ENCODE results near the gene POMGNT2. TPM values are rescaled to one million over a fixed set of nuclear protein-coding genes. Genes with fewer than 3 reads are reported as not detected.

POMGNT2 gene
- polyA plus RNA-seq, 4 donors = 1.3 to 10.6 (median 4.7) TPM

- Histone ChIP-seq H3K4me3 (ENCODE audit: low read depth in 1 of 3, low read length in 3 of 3) (no peak overlapping the region), H3K27ac (ENCODE audit: low read depth in 1 of 3, low read length in 2 of 3) (no peak overlapping the region), H3K36me3 (ENCODE audit: control insufficient read depth in 3 of 3, insufficient read depth in 2 of 3, low read depth in 1 of 3, low read length in 3 of 3) (peaks cover 0 to 5% (median 0%) of the 10 kb centered on the region in 3 donors), H3K4me1 (ENCODE audit: control insufficient read depth in 3 of 3, insufficient read depth in 2 of 3, low read depth in 1 of 3, low read length in 2 of 3) (no peaks in the 10 kb centered on the region), H3K27me3 (ENCODE audit: control insufficient read depth in 3 of 3, insufficient read depth in 3 of 3, low read length in 3 of 3) (no peaks in the 10 kb centered on the region), H3K9me3 (ENCODE audit: control insufficient read depth in 2 of 2, insufficient read depth in 1 of 2, low read depth in 1 of 2, low read length in 1 of 2) (no peaks in the 10 kb centered on the region)
- FAIRE-seq (no peak), DNase-seq (peak in 1 of 2 donors; percentile 25)
- WGBS, 3 donors = 91 to 94% (median 93%) methylated on average over 5 of the region's 5 CpGs
These were observed 18.6 kb downstream of the POMGNT2 start for GRCh38 chr3:43087249-43087776.

DNA sequence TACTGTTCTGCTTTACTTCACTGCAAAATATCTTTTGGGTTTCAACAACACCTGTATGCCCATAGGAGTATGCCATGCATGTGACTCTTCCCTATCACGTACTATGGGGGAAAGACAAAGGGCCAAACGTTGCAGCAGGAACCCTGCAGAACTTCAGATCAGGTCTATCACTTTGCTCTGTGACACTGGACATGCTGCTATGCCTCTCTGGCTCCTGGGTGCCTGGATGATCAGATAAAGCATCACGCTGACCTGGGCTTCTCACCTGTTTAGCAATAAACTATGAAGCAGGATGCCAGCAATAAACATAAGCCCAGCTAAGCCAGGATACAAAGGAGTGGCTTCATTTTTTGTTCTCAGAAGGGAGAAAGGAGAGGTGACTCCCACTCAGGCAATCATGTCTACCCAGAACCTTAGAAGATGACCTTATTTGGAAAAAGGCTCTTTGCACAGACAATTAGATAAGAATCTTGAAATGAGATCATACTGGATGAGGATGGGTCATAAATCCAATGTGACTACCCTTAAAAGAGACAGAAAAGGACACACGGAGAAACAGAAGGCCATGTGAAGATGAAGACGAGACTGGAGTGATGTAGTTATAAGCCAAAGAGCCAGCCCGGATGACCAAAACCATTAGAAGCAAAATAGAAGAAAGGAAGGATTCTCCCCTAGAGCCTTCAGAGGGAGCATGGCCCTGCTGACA is 19.3 kb downstream of the POMGNT2 start:
- Histone ChIP-seq H3K27ac (ENCODE audit: low read depth in 1 of 3, low read length in 2 of 3) (no peak overlapping the region), H3K4me1 (ENCODE audit: control insufficient read depth in 3 of 3, insufficient read depth in 2 of 3, low read depth in 1 of 3, low read length in 2 of 3) (no peaks in the 10 kb centered on the region), H3K36me3 (ENCODE audit: control insufficient read depth in 3 of 3, insufficient read depth in 2 of 3, low read depth in 1 of 3, low read length in 3 of 3) (peaks cover 0 to 8% (median 0%) of the 10 kb centered on the region in 3 donors), H3K4me3 (ENCODE audit: low read depth in 1 of 3, low read length in 3 of 3) (no peak overlapping the region), H3K9me3 (ENCODE audit: control insufficient read depth in 2 of 2, insufficient read depth in 1 of 2, low read depth in 1 of 2, low read length in 1 of 2) (peaks cover 0 to 5% of the 10 kb centered on the region in 2 donors), H3K27me3 (ENCODE audit: control insufficient read depth in 3 of 3, insufficient read depth in 3 of 3, low read length in 3 of 3) (no peaks in the 10 kb centered on the region)
- WGBS, 3 donors = 89 to 92% (median 90%) methylated on average over 6 of the region's 6 CpGs
- FAIRE-seq = no peak
- DNase-seq = no peak

DNA sequence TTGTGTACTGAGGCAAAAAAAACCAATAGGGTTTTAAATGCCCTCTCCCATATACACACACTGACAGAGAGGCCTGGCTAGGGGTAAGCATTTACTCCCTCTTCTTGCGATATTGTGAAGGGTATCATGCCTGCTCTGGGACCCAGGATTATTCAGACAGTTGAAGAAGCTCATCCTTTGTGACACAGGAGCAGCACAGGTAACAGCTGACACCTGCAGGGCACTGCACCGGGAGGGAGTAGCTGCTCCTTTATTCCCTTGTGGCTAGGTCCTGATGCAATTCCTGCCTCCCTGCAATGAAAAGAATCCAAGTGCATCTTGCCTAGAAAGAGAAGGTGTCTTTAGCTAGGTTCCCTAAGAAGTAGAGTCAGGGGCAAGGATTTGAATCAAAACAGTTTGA is 23.4 kb downstream of the POMGNT2 start:
- H3K36me3 ChIP-seq (ENCODE audit: control insufficient read depth in 3 of 3, insufficient read depth in 2 of 3, low read depth in 1 of 3, low read length in 3 of 3) = peaks cover 0 to 26% (median 0%) of the 10 kb centered on the region in 3 donors
- 93 to 95% (median 95%) methylated on average over 2 of the region's 2 CpGs for WGBS, 3 donors
- DNase-seq = no peak
- H3K27ac ChIP-seq (ENCODE audit: low read depth in 1 of 3, low read length in 2 of 3) = no peak overlapping the region
- no peak for FAIRE-seq
- no peaks in the 10 kb centered on the region for H3K4me1 ChIP-seq (ENCODE audit: control insufficient read depth in 3 of 3, insufficient read depth in 2 of 3, low read depth in 1 of 3, low read length in 2 of 3)
- no peaks in the 10 kb centered on the region for H3K27me3 ChIP-seq (ENCODE audit: control insufficient read depth in 3 of 3, insufficient read depth in 3 of 3, low read length in 3 of 3)
- H3K9me3 ChIP-seq (ENCODE audit: control insufficient read depth in 2 of 2, insufficient read depth in 1 of 2, low read depth in 1 of 2, low read length in 1 of 2) = peaks cover 0 to 8% of the 10 kb centered on the region in 2 donors
- no peak overlapping the region for H3K4me3 ChIP-seq (ENCODE audit: low read depth in 1 of 3, low read length in 3 of 3)

GRCh38 chr3:43081796-43082195 is 24.1 kb downstream of the POMGNT2 start:
- DNase-seq = no peak
- Histone ChIP-seq H3K36me3 (ENCODE audit: control insufficient read depth in 3 of 3, insufficient read depth in 2 of 3, low read depth in 1 of 3, low read length in 3 of 3) (peaks cover 0 to 26% (median 0%) of the 10 kb centered on the region in 3 donors), H3K9me3 (ENCODE audit: control insufficient read depth in 2 of 2, insufficient read depth in 1 of 2, low read depth in 1 of 2, low read length in 1 of 2) (peaks cover 0 to 8% of the 10 kb centered on the region in 2 donors), H3K27me3 (ENCODE audit: control insufficient read depth in 3 of 3, insufficient read depth in 3 of 3, low read length in 3 of 3) (no peaks in the 10 kb centered on the region), H3K4me3 (ENCODE audit: low read depth in 1 of 3, low read length in 3 of 3) (no peak overlapping the region), H3K27ac (ENCODE audit: low read depth in 1 of 3, low read length in 2 of 3) (no peak overlapping the region), H3K4me1 (ENCODE audit: control insufficient read depth in 3 of 3, insufficient read depth in 2 of 3, low read depth in 1 of 3, low read length in 2 of 3) (no peaks in the 10 kb centered on the region)
- WGBS, 3 donors = 91 to 97% (median 96%) methylated on average over 5 of the region's 5 CpGs
- FAIRE-seq = no peak

DNA sequence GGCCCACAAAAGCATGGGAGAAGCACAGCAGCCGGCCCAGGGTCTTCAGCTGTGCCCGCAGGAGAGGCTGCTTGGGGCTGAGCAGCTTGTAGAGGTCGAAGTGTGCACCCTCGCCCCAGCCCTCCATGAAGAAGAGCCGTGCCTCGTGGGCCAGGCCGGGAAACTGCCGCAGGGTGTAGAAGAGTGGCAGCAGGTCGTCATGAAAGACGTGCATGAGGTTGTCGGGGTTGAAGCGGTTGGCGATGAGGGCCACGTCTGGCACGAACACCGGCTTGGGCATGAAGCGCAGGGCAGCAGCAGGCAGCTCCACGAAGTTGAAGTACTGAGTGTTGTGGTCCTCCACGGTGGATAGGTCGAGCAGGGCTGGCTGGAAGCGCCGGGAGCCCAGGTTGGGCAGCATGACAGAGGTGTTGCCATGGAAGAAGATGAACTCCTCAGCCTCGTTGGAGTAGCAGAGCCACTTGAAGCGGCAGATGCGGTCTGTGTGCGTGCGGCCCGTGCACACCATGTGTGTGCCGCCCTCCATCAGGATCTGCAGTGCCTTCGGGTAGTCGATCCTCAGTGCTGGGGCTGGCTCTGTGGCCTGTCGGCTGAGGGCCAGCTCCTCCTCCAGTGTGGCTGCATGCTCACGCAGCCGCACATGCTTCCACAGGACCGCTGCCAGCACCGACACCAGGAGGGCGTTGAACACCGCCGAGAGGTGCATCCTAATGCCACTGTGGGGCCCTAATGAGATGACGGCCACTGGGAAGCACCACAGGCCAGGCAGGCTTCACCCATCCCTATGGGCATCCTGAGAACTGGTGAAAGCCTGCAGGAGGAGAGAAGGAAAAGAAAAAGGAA is 24.9 kb downstream of the POMGNT2 start:
- no peak for DNase-seq
- Histone ChIP-seq H3K9me3 (ENCODE audit: control insufficient read depth in 2 of 2, insufficient read depth in 1 of 2, low read depth in 1 of 2, low read length in 1 of 2) (peaks cover 0 to 8% of the 10 kb centered on the region in 2 donors), H3K36me3 (ENCODE audit: control insufficient read depth in 3 of 3, insufficient read depth in 2 of 3, low read depth in 1 of 3, low read length in 3 of 3) (peaks cover 0 to 26% (median 0%) of the 10 kb centered on the region in 3 donors), H3K27me3 (ENCODE audit: control insufficient read depth in 3 of 3, insufficient read depth in 3 of 3, low read length in 3 of 3) (no peaks in the 10 kb centered on the region), H3K4me3 (ENCODE audit: low read depth in 1 of 3, low read length in 3 of 3) (no peak overlapping the region), H3K4me1 (ENCODE audit: control insufficient read depth in 3 of 3, insufficient read depth in 2 of 3, low read depth in 1 of 3, low read length in 2 of 3) (no peaks in the 10 kb centered on the region), H3K27ac (ENCODE audit: low read depth in 1 of 3, low read length in 2 of 3) (no peak overlapping the region)
- no peak for FAIRE-seq
- 96 to 98% (median 97%) methylated on average over 40 of the region's 40 CpGs for WGBS, 3 donors

DNA sequence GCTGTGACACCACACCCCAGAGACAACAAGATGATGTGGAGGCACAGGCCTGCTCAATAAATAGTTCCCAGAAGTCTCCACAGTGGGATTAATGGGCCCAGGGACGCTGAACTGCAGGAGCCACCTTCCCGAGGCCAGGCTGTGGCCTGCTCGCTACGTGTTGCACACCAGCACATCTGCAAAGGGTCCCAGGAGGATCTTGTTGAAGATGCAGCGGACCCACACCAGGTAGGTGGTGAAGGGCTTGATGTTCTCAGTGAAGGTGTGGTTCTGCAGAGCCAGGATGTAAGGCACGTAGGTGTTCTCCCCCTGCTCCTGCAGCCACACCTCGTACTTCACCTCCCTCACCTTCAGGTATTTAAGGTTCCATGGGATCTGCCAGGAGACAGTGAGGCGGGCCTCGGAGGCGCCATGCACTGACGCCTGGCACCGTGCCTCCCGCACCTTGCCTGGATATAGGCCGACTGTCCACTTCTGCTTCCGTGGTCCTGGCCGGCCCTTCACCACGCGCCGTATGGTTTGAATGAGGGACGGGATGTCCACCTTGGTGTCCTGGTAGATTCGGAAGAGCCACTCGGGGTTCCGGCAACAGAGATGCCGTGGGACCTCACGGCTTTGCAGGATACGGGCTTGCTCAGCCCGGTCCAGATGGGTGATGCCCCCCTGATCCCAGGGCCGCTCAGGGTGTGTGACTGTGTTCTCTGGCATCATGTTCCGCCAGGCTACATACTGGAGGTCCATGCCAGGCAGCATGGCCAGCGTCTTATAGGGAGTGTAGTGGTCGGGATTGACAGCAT is 26.1 kb downstream of the POMGNT2 start:
- 93 to 96% (median 93%) methylated on average over 30 to 31 of the region's 31 CpGs for WGBS, 3 donors
- no peak for FAIRE-seq
- DNase-seq = no peak
- Histone ChIP-seq H3K27me3 (ENCODE audit: control insufficient read depth in 3 of 3, insufficient read depth in 3 of 3, low read length in 3 of 3) (no peaks in the 10 kb centered on the region), H3K4me1 (ENCODE audit: control insufficient read depth in 3 of 3, insufficient read depth in 2 of 3, low read depth in 1 of 3, low read length in 2 of 3) (no peaks in the 10 kb centered on the region), H3K4me3 (ENCODE audit: low read depth in 1 of 3, low read length in 3 of 3) (no peak overlapping the region), H3K36me3 (ENCODE audit: control insufficient read depth in 3 of 3, insufficient read depth in 2 of 3, low read depth in 1 of 3, low read length in 3 of 3) (peaks cover 0 to 26% (median 0%) of the 10 kb centered on the region in 3 donors), H3K9me3 (ENCODE audit: control insufficient read depth in 2 of 2, insufficient read depth in 1 of 2, low read depth in 1 of 2, low read length in 1 of 2) (peaks cover 0 to 8% of the 10 kb centered on the region in 2 donors), H3K27ac (ENCODE audit: low read depth in 1 of 3, low read length in 2 of 3) (no peak overlapping the region)

GRCh38 chr3:43077707-43078106 is 28.2 kb downstream of the POMGNT2 start:
- FAIRE-seq = no peak

GRCh38 chr3:43077261-43077660 is 28.6 kb downstream of the POMGNT2 start:
- FAIRE-seq (no peak), DNase-seq (no peak)
- 94 to 99% (median 97%) methylated on average over 6 of the region's 6 CpGs for WGBS, 3 donors

More at GRCh38 chr3:43077707-43078106, 28.2 kb downstream of the POMGNT2 start:
- Histone ChIP-seq H3K27ac (ENCODE audit: low read depth in 1 of 3, low read length in 2 of 3) (no peak overlapping the region), H3K36me3 (ENCODE audit: control insufficient read depth in 3 of 3, insufficient read depth in 2 of 3, low read depth in 1 of 3, low read length in 3 of 3) (peaks cover 0 to 26% (median 0%) of the 10 kb centered on the region in 3 donors), H3K4me1 (ENCODE audit: control insufficient read depth in 3 of 3, insufficient read depth in 2 of 3, low read depth in 1 of 3, low read length in 2 of 3) (no peaks in the 10 kb centered on the region), H3K9me3 (ENCODE audit: control insufficient read depth in 2 of 2, insufficient read depth in 1 of 2, low read depth in 1 of 2, low read length in 1 of 2) (peaks cover 0 to 8% of the 10 kb centered on the region in 2 donors), H3K4me3 (ENCODE audit: low read depth in 1 of 3, low read length in 3 of 3) (no peak overlapping the region), H3K27me3 (ENCODE audit: control insufficient read depth in 3 of 3, insufficient read depth in 3 of 3, low read length in 3 of 3) (no peaks in the 10 kb centered on the region)
- DNase-seq = no peak

More at GRCh38 chr3:43077261-43077660, 28.6 kb downstream of the POMGNT2 start:
- H3K9me3 ChIP-seq (ENCODE audit: control insufficient read depth in 2 of 2, insufficient read depth in 1 of 2, low read depth in 1 of 2, low read length in 1 of 2) = peaks cover 0 to 8% of the 10 kb centered on the region in 2 donors
- no peaks in the 10 kb centered on the region for H3K4me1 ChIP-seq (ENCODE audit: control insufficient read depth in 3 of 3, insufficient read depth in 2 of 3, low read depth in 1 of 3, low read length in 2 of 3)
- peaks cover 0 to 26% (median 0%) of the 10 kb centered on the region in 3 donors for H3K36me3 ChIP-seq (ENCODE audit: control insufficient read depth in 3 of 3, insufficient read depth in 2 of 3, low read depth in 1 of 3, low read length in 3 of 3)
- H3K4me3 ChIP-seq (ENCODE audit: low read depth in 1 of 3, low read length in 3 of 3) = no peak overlapping the region
- no peaks in the 10 kb centered on the region for H3K27me3 ChIP-seq (ENCODE audit: control insufficient read depth in 3 of 3, insufficient read depth in 3 of 3, low read length in 3 of 3)
- H3K27ac ChIP-seq (ENCODE audit: low read depth in 1 of 3, low read length in 2 of 3) = no peak overlapping the region
